Measurements from ENCODE around the gene ABI3. TPM values are rescaled to one million over a fixed set of nuclear protein-coding genes. Genes with fewer than 3 reads are reported as not detected.

Gene ABI3
- total and polyA plus RNA-seq, 9 of the 15 experiments (the other 6 are each of a cell fraction or from before 2014, with no cell fraction given) = not detected

DNA sequence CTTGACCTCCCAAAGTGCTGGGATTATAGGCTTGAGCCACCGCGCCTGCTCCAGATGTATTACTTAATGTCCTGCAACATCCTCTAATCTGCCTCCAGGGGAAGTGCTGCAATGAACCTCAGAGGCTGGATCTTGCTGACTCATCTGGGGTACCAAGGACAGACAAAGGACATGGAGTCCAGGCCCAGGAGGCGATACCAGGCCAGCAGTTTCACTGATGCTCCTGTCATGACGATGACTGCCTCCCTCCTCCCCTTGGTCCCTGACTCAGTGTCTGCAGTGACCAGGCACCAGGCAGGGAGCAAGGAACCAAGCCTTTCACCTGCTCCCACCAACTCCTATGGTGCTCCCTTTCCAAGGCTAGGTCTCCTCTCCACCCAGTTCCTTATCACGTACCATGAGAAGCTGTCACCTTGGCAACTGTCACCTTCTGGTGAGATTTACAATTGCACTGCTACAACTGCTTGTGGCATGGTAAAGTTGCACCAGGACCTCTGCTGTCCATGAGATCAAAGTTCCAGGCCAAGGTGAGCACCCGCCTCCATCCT lies 41.7 kb downstream of the ABI3 start (continued):
- TF ChIP-seq, protein P1, sequence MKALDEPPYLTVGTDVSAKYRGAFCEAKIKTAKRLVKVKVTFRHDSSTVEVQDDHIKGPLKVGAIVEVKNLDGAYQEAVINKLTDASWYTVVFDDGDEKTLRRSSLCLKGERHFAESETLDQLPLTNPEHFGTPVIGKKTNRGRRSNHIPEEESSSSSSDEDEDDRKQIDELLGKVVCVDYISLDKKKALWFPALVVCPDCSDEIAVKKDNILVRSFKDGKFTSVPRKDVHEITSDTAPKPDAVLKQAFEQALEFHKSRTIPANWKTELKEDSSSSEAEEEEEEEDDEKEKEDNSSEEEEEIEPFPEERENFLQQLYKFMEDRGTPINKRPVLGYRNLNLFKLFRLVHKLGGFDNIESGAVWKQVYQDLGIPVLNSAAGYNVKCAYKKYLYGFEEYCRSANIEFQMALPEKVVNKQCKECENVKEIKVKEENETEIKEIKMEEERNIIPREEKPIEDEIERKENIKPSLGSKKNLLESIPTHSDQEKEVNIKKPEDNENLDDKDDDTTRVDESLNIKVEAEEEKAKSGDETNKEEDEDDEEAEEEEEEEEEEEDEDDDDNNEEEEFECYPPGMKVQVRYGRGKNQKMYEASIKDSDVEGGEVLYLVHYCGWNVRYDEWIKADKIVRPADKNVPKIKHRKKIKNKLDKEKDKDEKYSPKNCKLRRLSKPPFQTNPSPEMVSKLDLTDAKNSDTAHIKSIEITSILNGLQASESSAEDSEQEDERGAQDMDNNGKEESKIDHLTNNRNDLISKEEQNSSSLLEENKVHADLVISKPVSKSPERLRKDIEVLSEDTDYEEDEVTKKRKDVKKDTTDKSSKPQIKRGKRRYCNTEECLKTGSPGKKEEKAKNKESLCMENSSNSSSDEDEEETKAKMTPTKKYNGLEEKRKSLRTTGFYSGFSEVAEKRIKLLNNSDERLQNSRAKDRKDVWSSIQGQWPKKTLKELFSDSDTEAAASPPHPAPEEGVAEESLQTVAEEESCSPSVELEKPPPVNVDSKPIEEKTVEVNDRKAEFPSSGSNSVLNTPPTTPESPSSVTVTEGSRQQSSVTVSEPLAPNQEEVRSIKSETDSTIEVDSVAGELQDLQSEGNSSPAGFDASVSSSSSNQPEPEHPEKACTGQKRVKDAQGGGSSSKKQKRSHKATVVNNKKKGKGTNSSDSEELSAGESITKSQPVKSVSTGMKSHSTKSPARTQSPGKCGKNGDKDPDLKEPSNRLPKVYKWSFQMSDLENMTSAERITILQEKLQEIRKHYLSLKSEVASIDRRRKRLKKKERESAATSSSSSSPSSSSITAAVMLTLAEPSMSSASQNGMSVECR (CRISPR knock-in tag; IDR thresholded peaks at IDR 0.05) = no peak
- TF ChIP-seq NFE2L1 (tag; IDR thresholded peaks at IDR 0.05; ENCODE audit: borderline replicate concordance, low read depth) (peak; percentile 72; the same call in 1 of the 2 replicates), MEIS2 (IDR thresholded peaks at IDR 0.05; ENCODE audit: partially characterized antibody) (peak; percentile 90), HDAC3 (IDR thresholded peaks at IDR 0.05; ENCODE audit: borderline replicate concordance, partially characterized antibody) (no peak), ZBTB34 (CRISPR knock-in tag; IDR thresholded peaks at IDR 0.05) (no peak), THRB (CRISPR knock-in tag; conservative IDR thresholded peaks at IDR 0.05) (no peak), ERF (CRISPR knock-in tag; IDR thresholded peaks at IDR 0.05) (no peak), HMGN3 (IDR thresholded peaks at IDR 0.05; ENCODE audit: borderline replicate concordance, extremely low read depth, insufficient read length, low read depth, low read length) (no peak), SNIP1 (IDR thresholded peaks at IDR 0.05; ENCODE audit: low read depth) (no peak), RBM17 (IDR thresholded peaks at IDR 0.05; ENCODE audit: borderline replicate concordance, low read depth, low read length) (no peak), RBBP5 (IDR thresholded peaks at IDR 0.05; ENCODE audit: borderline replicate concordance, insufficient read depth, low read length, poor library complexity, severe bottlenecking) (no peak), ZBTB7A (IDR thresholded peaks at IDR 0.05; ENCODE audit: borderline replicate concordance, control insufficient read depth, low read depth, low read length) (no peak), ARHGAP35 (IDR thresholded peaks at IDR 0.05; ENCODE audit: partially characterized antibody) (no peak), SIRT6 (IDR thresholded peaks at IDR 0.05; ENCODE audit: low read depth, low read length) (no peak), SRF (CRISPR knock-in tag; IDR thresholded peaks at IDR 0.05) (no peak), GATA2 (CRISPR knock-in tag; IDR thresholded peaks at IDR 0.05) (no peak), ZNF134 (CRISPR knock-in tag; conservative IDR thresholded peaks at IDR 0.05) (no peak), GABPB2 (CRISPR knock-in tag; conservative IDR thresholded peaks at IDR 0.05) (no peak), PCBP2 (IDR thresholded peaks at IDR 0.05; ENCODE audit: low read depth, low read length, poor library complexity, severe bottlenecking) (no peak), SAFB (IDR thresholded peaks at IDR 0.05; ENCODE audit: borderline replicate concordance, low read depth, low read length) (no peak), POLR2H (tag; IDR thresholded peaks at IDR 0.05; ENCODE audit: low read depth) (no peak)

Data from K562 (cell line).